Suprapubic skin (tissue), 4 donors: ENCODE data around the gene CAMTA1. TPM values are rescaled to one million over a fixed set of nuclear protein-coding genes. Genes with fewer than 3 reads are reported as not detected.

Source experiments
- DNase-seq, 2 donors: peaks; one replicate each; pipeline ENCODE4 v3.0.0-alpha.2; 2019; ENCODE audit warnings: low spot score in 2 of 2
- H3K27ac ChIP-seq: fragments of 200-600 bp; sonication (generic); one replicate; pipeline ENCODE4 v1.5.1; 2019
- H3K27me3 ChIP-seq: fragments of 200-600 bp; sonication (generic); one replicate; pipeline ENCODE4 v1.5.1; 2019
- H3K36me3 ChIP-seq: fragments of 200-600 bp; sonication (generic); one replicate; pipeline ENCODE4 v1.5.1; 2019
- H3K4me1 ChIP-seq: fragments of 200-600 bp; sonication (generic); one replicate; pipeline ENCODE4 v1.5.1; 2019
- H3K4me3 ChIP-seq: fragments of 200-600 bp; sonication (generic); one replicate; pipeline ENCODE4 v1.5.1; 2019; ENCODE audit warnings: mild to moderate bottlenecking
- H3K9me3 ChIP-seq: fragments of 200-600 bp; sonication (generic); one replicate; pipeline ENCODE4 v1.5.1; 2019
- CTCF ChIP-seq, 2 donors: fragments of 200-600 bp in 1 of 2; fragments of 450-650 bp in 1 of 2; sonication (generic) in 1 of 2; IDR thresholded peaks; one replicate each; pipeline ENCODE4 v1.5.1; 2016 to 2019; ENCODE audit warnings: antibody characterized with exemption in 2 of 2, mild to moderate bottlenecking in 1 of 2, moderate library complexity in 1 of 2
- EP300 ChIP-seq: sonication (generic); formaldehyde crosslinking; IDR thresholded peaks from one replicate; pipeline ENCODE4 v1.6.1; 2017; ENCODE audit warnings: antibody characterized with exemption
- POLR2A ChIP-seq, 2 donors: fragments of 450-650 bp; IDR thresholded peaks; one replicate each; pipeline ENCODE4 v1.6.1; 2017; ENCODE audit warnings: antibody characterized with exemption in 2 of 2, mild to moderate bottlenecking in 2 of 2, moderate library complexity in 2 of 2
- POLR2AphosphoS5 ChIP-seq, 3 donors: sonication (generic); formaldehyde crosslinking; IDR thresholded peaks; one replicate each; pipeline ENCODE4 v1.6.1; 2017; ENCODE audit warnings: antibody characterized with exemption in 3 of 3
- WGBS: methylation state at CpG from one replicate; pipeline ENCODE4 v1.1.5; 2018; 5-methylcytosine and 5-hydroxymethylcytosine counted together
- total RNA-seq, 4 donors: library from RNA; depleted of rRNA; stranded (reverse); fragments of >200 nt; gene quantifications; one replicate each; pipeline ENCODE4 v1.1.0, GENCODE V29; 2016

Gene CAMTA1
- total RNA-seq, 4 donors from 2014 or later = 40.4 to 54.1 (median 46.6) TPM

GRCh38 chr1:7610936-7611335 lies 825.7 kb downstream of the CAMTA1 start:
- no peak overlapping the region for H3K27ac ChIP-seq
- H3K36me3 ChIP-seq = no peaks in the 10 kb centered on the region
- WGBS = 86% methylated on average over 7 of the region's 9 CpGs
- no peak overlapping the region for H3K4me3 ChIP-seq
- TF ChIP-seq CTCF (IDR thresholded peaks at IDR 0.05) = no peak
- TF ChIP-seq EP300 = no peak
- TF ChIP-seq POLR2A (IDR thresholded peaks at IDR 0.05) = no peak
- no peak for TF ChIP-seq POLR2AphosphoS5 (IDR thresholded peaks at IDR 0.05)
- no peak for DNase-seq
- peaks cover 13% of the 10 kb centered on the region for H3K27me3 ChIP-seq
- H3K9me3 ChIP-seq = no peaks in the 10 kb centered on the region
- no peaks in the 10 kb centered on the region for H3K4me1 ChIP-seq

- Histone ChIP-seq H3K27ac (no peak overlapping the region), H3K9me3 (no peaks in the 10 kb centered on the region), H3K36me3 (no peaks in the 10 kb centered on the region), H3K4me1 (no peaks in the 10 kb centered on the region), H3K27me3 (peaks cover 13% of the 10 kb centered on the region), H3K4me3 (no peak overlapping the region)
- TF ChIP-seq EP300 (no peak), POLR2A (IDR thresholded peaks at IDR 0.05) (no peak), POLR2AphosphoS5 (IDR thresholded peaks at IDR 0.05) (no peak), CTCF (IDR thresholded peaks at IDR 0.05) (no peak)
- no peak for DNase-seq
- 63% methylated on average over 7 of the region's 9 CpGs for WGBS
Measured at GRCh38 chr1:7611421-7612010, 826.3 kb downstream of the CAMTA1 start.

- Histone ChIP-seq H3K36me3 (no peaks in the 10 kb centered on the region), H3K9me3 (no peaks in the 10 kb centered on the region), H3K4me3 (no peak overlapping the region), H3K27me3 (peaks cover 10% of the 10 kb centered on the region), H3K27ac (no peak overlapping the region), H3K4me1 (no peaks in the 10 kb centered on the region)
- DNase-seq = no peak
- WGBS = 73% methylated on average over 18 of the region's 18 CpGs
- TF ChIP-seq EP300 (no peak), CTCF (IDR thresholded peaks at IDR 0.05) (no peak), POLR2A (IDR thresholded peaks at IDR 0.05) (no peak), POLR2AphosphoS5 (IDR thresholded peaks at IDR 0.05) (no peak)
Measured at GRCh38 chr1:7613106-7613850, 828.0 kb downstream of the CAMTA1 start.

- peaks cover 7% of the 10 kb centered on the region for H3K27me3 ChIP-seq
- no peaks in the 10 kb centered on the region for H3K4me1 ChIP-seq
- no peak overlapping the region for H3K27ac ChIP-seq
- no peaks in the 10 kb centered on the region for H3K36me3 ChIP-seq
- no peak overlapping the region for H3K4me3 ChIP-seq
- WGBS = 87% methylated on average over 4 of the region's 4 CpGs
- H3K9me3 ChIP-seq = no peaks in the 10 kb centered on the region
- no peak for DNase-seq
- TF ChIP-seq POLR2A (IDR thresholded peaks at IDR 0.05) (no peak), EP300 (no peak), POLR2AphosphoS5 (IDR thresholded peaks at IDR 0.05) (no peak), CTCF (IDR thresholded peaks at IDR 0.05) (no peak)
Measured at GRCh38 chr1:7613851-7614205, 828.6 kb downstream of the CAMTA1 start.

- no peak overlapping the region for H3K4me3 ChIP-seq
- 55% methylated on average over 9 of the region's 9 CpGs for WGBS
- peak in 1 of 2 donors; percentile 25 for DNase-seq
- no peaks in the 10 kb centered on the region for H3K4me1 ChIP-seq
- H3K27ac ChIP-seq = no peak overlapping the region
- H3K9me3 ChIP-seq = no peaks in the 10 kb centered on the region
- no peaks in the 10 kb centered on the region for H3K36me3 ChIP-seq
- H3K27me3 ChIP-seq = peaks cover 7% of the 10 kb centered on the region
- TF ChIP-seq EP300 = no peak
- TF ChIP-seq POLR2A (IDR thresholded peaks at IDR 0.05) = no peak
- no peak for TF ChIP-seq CTCF (IDR thresholded peaks at IDR 0.05)
- TF ChIP-seq POLR2AphosphoS5 (IDR thresholded peaks at IDR 0.05) = no peak
Measured at GRCh38 chr1:7614576-7615074, 829.4 kb downstream of the CAMTA1 start.
